ENCODE results near the gene AIG1. TPM values are rescaled to one million over a fixed set of nuclear protein-coding genes. Genes with fewer than 3 reads are reported as not detected.

Gene AIG1
- total and polyA plus RNA-seq, 2 of the 13 experiments (the other 11 are each of a cell fraction or from before 2014, with no cell fraction given), result 115 to 197 TPM

GRCh38 chr6:143210420-143210819, 149.7 kb downstream of the AIG1 start:
- no peak overlapping the region for H3K4me2 ChIP-seq (ENCODE audit: low read depth, low read length)
- FAIRE-seq (no peak), ATAC-seq (no peak), DNase-seq (ENCODE audit: low spot score) (no peak)
- BruUV-seq (replicated peaks), result no TSS peak
- no peaks in the 10 kb centered on the region for H3K27me3 ChIP-seq (ENCODE audit: control insufficient read depth in 1 of 2, insufficient read depth in 2 of 2, low read length in 2 of 2)
- H3K27ac ChIP-seq (ENCODE audit: extremely low read length, insufficient read depth, low read length), result no peak overlapping the region
- TF ChIP-seq ZNF138 (CRISPR knock-in tag; IDR thresholded peaks at IDR 0.05; ENCODE audit: low read depth) (no peak), NBN (conservative IDR thresholded peaks at IDR 0.05) (no peak), ZNF275 (CRISPR knock-in tag; IDR thresholded peaks at IDR 0.05; ENCODE audit: borderline replicate concordance) (no peak), ZNF276 (CRISPR knock-in tag; IDR thresholded peaks at IDR 0.05; ENCODE audit: low read depth) (no peak), ETV6 (CRISPR knock-in tag; conservative IDR thresholded peaks at IDR 0.05) (no peak), ZNF24 (IDR thresholded peaks at IDR 0.05) (no peak), ZBTB37 (CRISPR knock-in tag; IDR thresholded peaks at IDR 0.05) (no peak), ZNF225 (CRISPR knock-in tag; IDR thresholded peaks at IDR 0.05) (no peak), MXD1 (CRISPR knock-in tag; IDR thresholded peaks at IDR 0.05) (no peak), TARDBP (CRISPR knock-in tag; IDR thresholded peaks at IDR 0.05) (no peak), LCORL (IDR thresholded peaks at IDR 0.05) (no peak), LCORL (CRISPR knock-in tag; IDR thresholded peaks at IDR 0.05) (no peak), MED8 (CRISPR knock-in tag; IDR thresholded peaks at IDR 0.05; ENCODE audit: insufficient replicate concordance) (no peak), CTCF (CRISPR knock-in tag; IDR thresholded peaks at IDR 0.05) (no peak)
- in situ Hi-C loops (cut with HindIII; ENCODE audit: extremely low pct_ligation_motif_present, low pct_unique_long_range_greater_than_20kb), result no loop called here
- no peaks in the 10 kb centered on the region for H4K20me1 ChIP-seq (ENCODE audit: insufficient read depth, low read length)
- no peak overlapping the region for H2AFZ ChIP-seq (ENCODE audit: low read length)
- H3K9me3 ChIP-seq (ENCODE audit: low read length), result no peaks in the 10 kb centered on the region
- ChIA-PET POLR2A (no interaction called here), CTCF (ENCODE audit: low intra/inter-chr PET ratio, low total read pairs) (no interaction called here)
- H3K36me3 ChIP-seq (replicated peaks in 1 of 2; ENCODE audit: control insufficient read depth in 1 of 2, insufficient read depth in 2 of 2, low read length in 2 of 2), result no peaks in the 10 kb centered on the region
- no peak overlapping the region for H3K9ac ChIP-seq (ENCODE audit: insufficient read depth, low read depth, low read length)
- H3K4me1 ChIP-seq (ENCODE audit: insufficient read depth, low read length), result no peaks in the 10 kb centered on the region
- H3K79me2 ChIP-seq (ENCODE audit: insufficient read depth, low read length), result no peaks in the 10 kb centered on the region
- H3K4me3 ChIP-seq (replicated peaks in 1 of 3; ENCODE audit: insufficient read depth in 1 of 3, low read depth in 2 of 3, low read length in 3 of 3), result no peak overlapping the region
- 96% methylated on average over 2 of the region's 2 CpGs for WGBS (ENCODE audit: low lambda C conversion rate)
- intact Hi-C loops (cut with micrococcal nuclease; ENCODE audit: unreplicated experiment), result no loop called here

Measured in HepG2 (cell line).